22Rv1 (cell line): Measurements from ENCODE around the gene HS3ST3A1.

Source experiments
- ZFX ChIP-seq: fragments of 450-650 bp; IDR thresholded peaks from 2 replicates; pipeline ENCODE4 v1.6.1; 2017; ENCODE audit warnings: antibody characterized with exemption, borderline replicate concordance
- TF ChIP-seq, protein P1 (sequence below): fragments of 450-650 bp; IDR thresholded peaks from 2 replicates; pipeline ENCODE4 v1.5.1; 2017; ENCODE audit warnings: mild to moderate bottlenecking

DNA sequence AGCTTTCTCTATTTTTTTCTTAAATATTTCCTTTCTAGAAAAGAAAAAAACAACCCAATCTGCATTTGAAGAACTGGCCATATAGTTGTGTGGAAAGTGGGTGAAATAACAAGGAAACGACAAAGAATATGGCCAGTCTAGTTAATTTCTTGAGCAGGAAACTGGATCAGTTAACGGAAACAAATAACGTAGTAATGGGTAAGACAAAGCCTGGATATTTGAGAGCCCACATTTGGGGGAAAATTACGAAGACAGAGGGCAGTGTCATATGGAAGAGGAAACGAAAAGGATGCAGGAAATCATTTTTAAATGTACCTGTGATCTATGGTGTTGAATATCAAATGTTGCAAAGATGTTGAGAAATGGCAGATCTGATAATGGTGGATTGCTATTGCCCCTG lies 78.6 kb downstream of the HS3ST3A1 start:
- TF ChIP-seq, protein P1, sequence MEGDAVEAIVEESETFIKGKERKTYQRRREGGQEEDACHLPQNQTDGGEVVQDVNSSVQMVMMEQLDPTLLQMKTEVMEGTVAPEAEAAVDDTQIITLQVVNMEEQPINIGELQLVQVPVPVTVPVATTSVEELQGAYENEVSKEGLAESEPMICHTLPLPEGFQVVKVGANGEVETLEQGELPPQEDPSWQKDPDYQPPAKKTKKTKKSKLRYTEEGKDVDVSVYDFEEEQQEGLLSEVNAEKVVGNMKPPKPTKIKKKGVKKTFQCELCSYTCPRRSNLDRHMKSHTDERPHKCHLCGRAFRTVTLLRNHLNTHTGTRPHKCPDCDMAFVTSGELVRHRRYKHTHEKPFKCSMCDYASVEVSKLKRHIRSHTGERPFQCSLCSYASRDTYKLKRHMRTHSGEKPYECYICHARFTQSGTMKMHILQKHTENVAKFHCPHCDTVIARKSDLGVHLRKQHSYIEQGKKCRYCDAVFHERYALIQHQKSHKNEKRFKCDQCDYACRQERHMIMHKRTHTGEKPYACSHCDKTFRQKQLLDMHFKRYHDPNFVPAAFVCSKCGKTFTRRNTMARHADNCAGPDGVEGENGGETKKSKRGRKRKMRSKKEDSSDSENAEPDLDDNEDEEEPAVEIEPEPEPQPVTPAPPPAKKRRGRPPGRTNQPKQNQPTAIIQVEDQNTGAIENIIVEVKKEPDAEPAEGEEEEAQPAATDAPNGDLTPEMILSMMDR: no peak
- no peak for TF ChIP-seq ZFX
